Measurements from ENCODE around the gene ADGRL2. TPM values are rescaled to one million over a fixed set of nuclear protein-coding genes. Genes with fewer than 3 reads are reported as not detected.

Gene ADGRL2
- total and polyA plus RNA-seq, 2 of the 4 experiments (the other 2 are of a cell fraction) = 17.0 to 42.7 TPM

DNA sequence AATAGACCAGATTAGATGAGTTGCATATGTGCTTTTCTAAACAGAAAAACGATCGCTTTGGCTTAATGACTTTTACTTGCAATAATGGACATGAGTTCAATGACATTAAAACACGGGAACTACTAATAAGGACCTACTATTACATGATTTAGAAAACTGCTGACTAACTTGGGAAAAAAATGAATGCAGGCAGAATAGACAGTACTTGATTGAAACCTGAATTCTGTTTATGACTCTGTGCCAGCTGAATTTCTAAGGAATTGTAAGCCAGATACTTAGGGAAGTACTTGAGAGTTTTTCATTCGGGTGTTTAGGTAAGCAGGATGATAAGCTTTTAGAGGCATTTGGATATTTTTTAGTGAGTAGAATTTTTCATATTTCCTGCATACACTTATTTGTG, 12.0 kb downstream of the ADGRL2 start:
- H3K9me1 ChIP-seq (ENCODE audit: insufficient read depth, low read length) = no peaks in the 10 kb centered on the region
- no peak overlapping the region for H2BK5ac ChIP-seq (ENCODE audit: low read depth, low read length, poor library complexity, severe bottlenecking)
- H4K20me1 ChIP-seq (ENCODE audit: insufficient read depth, low read length) = no peaks in the 10 kb centered on the region
- H3K9me3 ChIP-seq (ENCODE audit: control insufficient read depth, insufficient read depth, low read length) = no peaks in the 10 kb centered on the region
- ChIA-PET CTCF (no interaction called here), POLR2A (ENCODE audit: unreplicated experiment) (no interaction called here)
- no peaks in the 10 kb centered on the region for H3K79me1 ChIP-seq (ENCODE audit: low read depth in 1 of 2, low read length in 2 of 2)
- H3K27me3 ChIP-seq (ENCODE audit: control insufficient read depth, insufficient read depth, low read length) = no peaks in the 10 kb centered on the region
- intact Hi-C loops (cut with micrococcal nuclease) = no loop called here
- H3K4me2 ChIP-seq (ENCODE audit: low read depth, low read length) = no peak overlapping the region
- H3K4me3 ChIP-seq (ENCODE audit: insufficient read depth, low read depth, low read length) = no peak overlapping the region
- no peak overlapping the region for H3K56ac ChIP-seq (ENCODE audit: extremely low read depth, insufficient read depth, low read length)
- no peak overlapping the region for H2AK9ac ChIP-seq (replicated peaks; ENCODE audit: low read depth, low read length, poor library complexity)
- H4K91ac ChIP-seq (ENCODE audit: insufficient read depth, low read depth, low read length) = no peak overlapping the region
- H3K4me1 ChIP-seq (ENCODE audit: control insufficient read depth, insufficient read depth, low read length) = no peaks in the 10 kb centered on the region
- DNase-seq (peak; percentile 8), ATAC-seq (ENCODE audit: low read depth) (no peak)
- no peaks in the 10 kb centered on the region for H3K36me3 ChIP-seq (ENCODE audit: control insufficient read depth, insufficient read depth, low read length)
- no CpG with 5 or more reads among the region's 4 CpGs for WGBS, 2 experiments (ENCODE audit: extremely low coverage in 2 of 2, insufficient read length in 1 of 2)
- no peak overlapping the region for H3K9ac ChIP-seq (ENCODE audit: low read depth, low read length)
- in situ Hi-C loops (cut with MboI; ENCODE audit: low sequenced_read_pairs) = no loop called here
- H2BK120ac ChIP-seq (ENCODE audit: low read depth, low read length) = no peak overlapping the region
- no peak overlapping the region for H2AFZ ChIP-seq (replicated peaks; ENCODE audit: low read length, poor library complexity)
- H4K8ac ChIP-seq (ENCODE audit: low read depth in 2 of 2, low read length in 2 of 2) = no peak overlapping the region
- dilution Hi-C loops (cut with HindIII; ENCODE audit: low sequenced_read_pairs, unreplicated experiment) = no loop called here
- H3K27ac ChIP-seq (ENCODE audit: insufficient read depth, low read length) = no peak overlapping the region
- H3K14ac ChIP-seq (replicated peaks; ENCODE audit: low read depth, low read length) = no peak overlapping the region
- no peak overlapping the region for H4K5ac ChIP-seq (ENCODE audit: low read depth, low read length)
- no peak overlapping the region for H3K23ac ChIP-seq (ENCODE audit: low read depth, low read length)
- H2BK20ac ChIP-seq (ENCODE audit: low read depth, low read length) = no peak overlapping the region
- H2AK5ac ChIP-seq (ENCODE audit: low read depth, low read length) = no peak overlapping the region
- H2BK15ac ChIP-seq (ENCODE audit: low read depth, low read length) = no peak overlapping the region
- no peak overlapping the region for H3K4ac ChIP-seq (ENCODE audit: low read depth, low read length)
- H3K18ac ChIP-seq (ENCODE audit: low read depth, low read length) = no peak overlapping the region
- no peak for TF ChIP-seq CTCF (conservative IDR thresholded peaks at IDR 0.05; ENCODE audit: low read depth, low read length)
- no peak for TF ChIP-seq NFE2L2 (IDR thresholded peaks at IDR 0.05; ENCODE audit: low read depth, low read length)
- no peak for TF ChIP-seq RFX5 (IDR thresholded peaks at IDR 0.05; ENCODE audit: low read depth, low read length)
- no peak for TF ChIP-seq POLR2A (IDR thresholded peaks at IDR 0.05; ENCODE audit: low read depth, low read length)
- TF ChIP-seq, protein P1, sequence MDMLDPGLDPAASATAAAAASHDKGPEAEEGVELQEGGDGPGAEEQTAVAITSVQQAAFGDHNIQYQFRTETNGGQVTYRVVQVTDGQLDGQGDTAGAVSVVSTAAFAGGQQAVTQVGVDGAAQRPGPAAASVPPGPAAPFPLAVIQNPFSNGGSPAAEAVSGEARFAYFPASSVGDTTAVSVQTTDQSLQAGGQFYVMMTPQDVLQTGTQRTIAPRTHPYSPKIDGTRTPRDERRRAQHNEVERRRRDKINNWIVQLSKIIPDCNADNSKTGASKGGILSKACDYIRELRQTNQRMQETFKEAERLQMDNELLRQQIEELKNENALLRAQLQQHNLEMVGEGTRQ (IDR thresholded peaks at IDR 0.05; ENCODE audit: low read depth, low read length) = no peak
- TF ChIP-seq MAFK (IDR thresholded peaks at IDR 0.05; ENCODE audit: low read depth, low read length) = no peak
- TF ChIP-seq RCOR1 (IDR thresholded peaks at IDR 0.05; ENCODE audit: insufficient replicate concordance, low read length) = no peak
- TF ChIP-seq CHD1 (IDR thresholded peaks at IDR 0.05; ENCODE audit: low read depth, low read length) = no peak
- TF ChIP-seq RAD21 (IDR thresholded peaks at IDR 0.05; ENCODE audit: low read length) = no peak
- BruUV-seq (replicated peaks) = no TSS peak

All from IMR-90 (cell line).